Right lung (tissue), 5 donors: ENCODE results near the gene OR2T10. TPM values are rescaled to one million over a fixed set of nuclear protein-coding genes. Genes with fewer than 3 reads are reported as not detected.
"Not testable (repeated sequence)": the region's sequence is repeated elsewhere in the genome, so short reads cannot be mapped to it uniquely, and the experiment has no call there.

Source experiments
- DNase-seq, 2 donors: peaks; one replicate each; pipeline ENCODE4 v3.0.0-alpha.2; 2013
- polyA plus RNA-seq, 5 donors: library from polyadenylated mRNA; unstranded; fragments of 120-200 nt; gene quantifications; one replicate each; pipeline versions ENCODE4 v1.2.1 to v1.2.3, GENCODE V29; 2013; ENCODE audit warnings: inconsistent platforms in 1 of 5, low replicate concordance in 1 of 5; ENCODE audit not compliant: insufficient read length in 5 of 5, insufficient read depth in 1 of 5

Gene OR2T10
- polyA plus RNA-seq, 5 donors = not detected

DNA sequence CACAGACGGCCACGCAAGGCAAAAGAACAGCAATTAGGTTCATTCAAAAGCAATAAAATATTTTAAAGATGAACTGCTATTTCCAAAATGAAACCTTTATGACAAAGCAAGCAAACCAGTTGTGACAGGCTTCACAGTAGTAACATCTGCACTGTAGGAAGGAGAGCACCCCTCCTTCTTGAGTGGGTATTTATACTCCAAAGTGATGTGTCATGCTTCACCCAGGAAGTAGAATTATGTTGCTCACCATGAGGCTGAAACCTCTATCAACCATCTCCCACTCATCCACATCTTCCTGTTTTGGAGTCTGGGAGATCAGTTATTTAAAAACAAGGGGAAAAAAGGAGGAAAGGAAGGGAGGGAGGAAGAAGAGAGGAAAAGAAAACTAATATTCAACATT is 885 bp downstream of the OR2T10 start:
- no peak for DNase-seq

GRCh38 chr1:248593226-248593625 is 4.3 kb downstream of the OR2T10 start:
- DNase-seq = no peak

DNA sequence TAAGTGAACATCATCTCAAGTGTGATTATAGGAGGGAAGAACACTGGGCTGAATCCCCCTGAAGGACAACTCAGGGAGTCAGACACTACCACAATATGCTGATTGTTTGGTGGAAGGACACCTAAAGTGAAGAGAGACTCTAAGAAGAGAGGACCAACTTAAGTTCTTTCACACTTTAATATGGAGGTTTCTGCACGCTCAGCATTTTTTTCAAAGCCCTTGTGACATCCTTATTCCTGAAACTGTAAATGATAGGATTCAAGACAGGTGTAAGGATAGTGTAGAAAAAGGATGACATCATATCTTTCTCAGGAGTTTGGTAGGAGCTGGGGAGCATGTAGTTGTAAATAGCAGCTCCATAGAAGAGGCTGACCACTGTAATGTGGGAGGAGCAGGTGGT is 4.8 kb downstream of the OR2T10 start:
- DNase-seq = no peak

DNA sequence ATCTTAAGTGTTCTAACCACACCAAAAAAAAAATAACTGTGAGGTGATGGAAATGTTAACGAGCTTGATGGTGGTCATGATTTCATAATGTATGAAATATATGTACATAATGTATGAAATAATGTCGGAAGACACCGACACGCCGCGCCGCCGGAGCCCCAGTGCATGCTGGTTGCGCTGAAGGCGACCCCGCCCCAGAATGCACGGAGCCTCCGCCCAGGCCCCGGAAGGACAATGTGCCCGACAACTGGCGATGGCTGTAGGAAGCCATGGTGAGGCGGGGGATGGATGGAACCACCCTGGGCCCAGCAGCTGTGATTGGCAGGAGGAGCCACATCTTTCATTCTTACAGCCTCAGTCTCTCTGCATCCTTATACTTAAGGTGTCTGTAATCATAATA is 7.4 kb downstream of the OR2T10 start:
- DNase-seq = no peak

GRCh38 chr1:248589334-248589733 is 8.2 kb downstream of the OR2T10 start:
- DNase-seq = no peak

DNA sequence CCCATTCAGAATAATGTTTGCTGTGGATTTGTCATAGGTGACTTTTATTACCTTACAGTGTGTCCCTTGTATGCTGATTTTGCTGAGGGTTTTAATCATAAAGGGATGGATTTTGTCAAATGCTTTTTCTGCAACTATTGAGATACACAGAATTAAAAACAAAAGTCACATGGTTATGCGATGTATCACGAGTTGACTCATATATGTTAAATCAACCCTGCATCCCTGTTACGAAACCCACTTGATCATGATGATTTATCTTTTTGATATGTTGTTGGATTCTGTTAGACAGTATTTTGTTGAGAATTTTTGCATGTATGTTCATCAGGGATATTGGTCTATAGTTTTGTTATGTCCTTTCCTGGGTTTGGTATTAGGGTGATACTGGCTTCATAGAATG is 12.2 kb downstream of the OR2T10 start:
- no peak for DNase-seq

DNA sequence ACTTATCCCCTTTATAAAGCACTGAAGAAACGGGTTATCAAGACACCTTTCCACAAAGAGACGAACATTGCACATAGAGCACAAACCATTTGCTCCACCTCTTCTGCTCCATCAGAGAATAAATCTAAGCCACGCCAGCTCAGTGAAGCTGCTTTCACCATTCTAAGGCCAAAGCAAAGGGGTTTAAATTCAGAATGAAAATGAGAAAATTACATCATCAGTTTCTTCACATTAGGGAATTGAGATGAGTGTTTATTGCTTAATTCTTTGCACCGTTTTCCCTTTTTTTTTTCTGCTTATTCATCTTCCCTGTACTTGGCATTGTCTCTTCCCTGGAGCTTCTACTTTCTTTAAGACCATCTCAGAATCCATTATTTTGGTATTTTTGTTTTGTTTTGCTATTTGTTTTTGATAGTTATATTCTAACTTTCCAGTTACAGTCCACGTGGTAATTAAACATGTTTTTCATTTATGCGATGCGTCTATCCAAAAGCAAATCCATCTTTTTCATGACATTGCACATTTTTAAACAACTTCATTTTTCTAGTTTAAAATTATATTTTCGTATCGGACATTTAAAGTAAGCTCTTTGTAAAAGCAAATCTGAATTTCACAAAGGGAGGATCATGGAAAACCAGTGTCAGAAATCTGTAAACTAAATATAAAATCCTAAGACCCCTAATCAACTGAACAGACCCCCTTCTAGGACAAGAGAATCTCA is 21.1 kb downstream of the OR2T10 start:
- DNase-seq = no peak

DNA sequence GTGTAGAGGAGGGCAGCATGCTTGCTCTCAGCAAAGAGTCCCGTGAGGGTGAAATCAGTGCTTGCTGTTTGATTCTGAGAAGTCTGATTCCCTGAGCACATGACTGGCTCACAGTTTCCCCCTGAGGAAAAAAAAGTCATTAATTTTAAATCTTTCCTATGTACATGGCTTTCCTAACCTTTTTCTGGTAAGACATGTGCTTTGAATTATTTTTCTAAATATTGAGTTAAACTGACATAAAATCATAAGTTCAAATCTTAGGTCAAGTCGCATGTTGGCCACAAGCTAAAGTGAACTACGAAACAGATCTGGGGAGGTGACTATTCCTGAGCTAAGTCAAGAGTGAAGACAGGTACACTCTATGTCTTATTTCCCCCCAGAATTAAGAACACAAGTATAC is 22.8 kb downstream of the OR2T10 start, which contains the start of gene OR2T34:
TSS of gene OR2T34 (minus strand) at position 101 of the 400 bp plus-strand sequence. CDS start at position 101, 0 bp downstream.
- DNase-seq = not testable (repeated sequence)

DNA sequence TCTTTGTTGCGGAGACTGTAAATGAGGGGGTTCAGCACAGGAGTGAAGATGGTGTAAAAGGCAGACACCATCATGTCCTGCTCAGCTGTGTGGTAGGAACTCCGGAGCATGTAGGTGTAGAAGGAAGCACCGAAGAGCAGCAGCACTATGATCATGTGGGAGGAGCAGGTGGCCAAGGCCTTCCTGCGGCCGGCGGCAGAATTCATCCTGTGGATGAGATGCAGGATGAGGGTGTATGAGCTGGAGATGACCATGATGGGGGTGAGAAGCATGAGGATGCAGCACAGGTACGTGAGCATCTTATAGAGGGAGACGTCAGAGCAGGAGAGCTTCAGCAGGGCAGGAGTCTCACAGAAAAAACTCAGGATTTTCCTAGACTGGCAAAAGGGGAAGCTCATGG is 23.6 kb downstream of the OR2T10 start:
- not testable (repeated sequence) for DNase-seq

DNA sequence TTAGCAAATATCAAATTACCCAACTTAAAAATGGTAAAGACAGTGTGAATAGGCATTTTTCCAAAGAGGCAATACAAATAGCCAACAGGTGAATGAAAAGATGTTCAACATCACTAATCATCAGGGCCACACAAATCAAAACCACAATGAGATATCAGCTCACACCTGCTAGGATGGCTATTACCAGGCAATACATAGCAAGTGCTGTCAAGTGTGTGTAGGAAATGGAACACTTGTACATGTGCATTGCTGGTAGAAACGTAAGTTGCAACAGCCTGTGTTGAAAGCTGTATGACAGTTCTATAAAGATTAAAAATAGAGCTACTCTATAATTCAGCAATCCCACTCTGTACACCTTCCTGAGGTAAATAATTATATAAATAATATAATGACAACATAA is 25.5 kb downstream of the OR2T10 start:
- not testable (repeated sequence) for DNase-seq

DNA sequence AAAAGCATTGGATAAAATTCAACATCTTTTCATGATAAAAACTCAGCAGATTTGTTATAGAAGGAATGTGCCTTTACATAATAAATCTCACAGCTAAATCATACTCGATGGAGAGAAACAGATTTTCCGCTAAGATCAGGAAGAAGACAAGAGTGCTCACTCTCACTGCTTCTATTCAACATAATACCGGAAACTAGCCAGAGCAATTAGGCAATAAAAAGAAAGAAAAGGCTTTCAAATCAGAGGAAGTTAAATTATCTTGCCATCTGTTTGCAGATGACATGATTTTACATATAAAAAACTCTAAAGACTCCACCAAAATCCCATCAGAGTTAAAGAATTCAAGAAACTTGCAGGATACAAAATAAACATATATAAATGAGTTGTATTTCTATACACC is 26.7 kb downstream of the OR2T10 start:
- not testable (repeated sequence) for DNase-seq

- not testable (repeated sequence) for DNase-seq
Observed at GRCh38 chr1:248569049-248569448, 28.5 kb downstream of the OR2T10 start.

- DNase-seq = not testable (repeated sequence)
Observed at GRCh38 chr1:248565530-248566373, 31.7 kb downstream of the OR2T10 start.

DNA sequence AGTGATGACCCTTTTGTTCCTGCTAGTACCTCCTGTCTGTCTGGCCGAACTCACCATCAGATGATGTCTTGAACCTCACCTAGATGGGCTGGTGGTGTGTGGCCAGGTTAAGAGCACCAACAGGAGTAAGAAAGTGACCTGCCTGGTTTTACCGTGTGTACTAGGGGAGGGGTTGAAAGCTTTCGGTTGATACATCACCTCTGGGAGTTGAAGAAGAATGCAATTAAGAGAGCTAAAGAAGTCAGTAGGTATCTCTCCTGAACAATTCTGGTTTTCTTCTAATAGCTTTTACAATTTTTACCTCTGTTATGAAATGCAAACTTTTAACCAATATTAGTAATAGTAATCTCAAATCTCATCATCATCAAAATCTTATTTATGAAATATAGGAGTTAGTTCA is 34.8 kb downstream of the OR2T10 start, which contains the start of gene OR2T29:
TSS of gene OR2T29 (minus strand) at position 101 of the 400 bp plus-strand sequence. CDS start 3,281 bp downstream, outside the sequence.
- not testable (repeated sequence) for DNase-seq

DNA sequence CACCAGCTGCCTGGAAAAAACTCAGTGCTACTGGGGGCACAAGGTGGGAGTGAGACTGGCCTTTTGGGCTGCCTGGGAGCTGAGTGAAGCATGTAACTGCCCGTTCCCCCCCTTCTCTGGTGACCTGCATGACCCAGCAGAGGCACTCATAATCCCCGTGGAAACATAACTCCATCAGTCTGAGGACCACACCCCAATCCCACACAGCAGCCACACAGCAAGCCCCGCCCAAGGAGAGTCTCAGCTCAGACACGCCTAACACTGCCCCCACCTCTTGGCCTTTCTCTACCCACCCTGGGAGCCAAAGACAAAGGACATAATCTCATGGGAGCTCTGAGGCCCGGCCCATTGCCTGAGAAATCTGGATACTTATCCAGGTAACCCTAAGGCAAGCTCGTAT is 46.5 kb downstream of the OR2T10 start:
- not testable (repeated sequence) for DNase-seq

DNA sequence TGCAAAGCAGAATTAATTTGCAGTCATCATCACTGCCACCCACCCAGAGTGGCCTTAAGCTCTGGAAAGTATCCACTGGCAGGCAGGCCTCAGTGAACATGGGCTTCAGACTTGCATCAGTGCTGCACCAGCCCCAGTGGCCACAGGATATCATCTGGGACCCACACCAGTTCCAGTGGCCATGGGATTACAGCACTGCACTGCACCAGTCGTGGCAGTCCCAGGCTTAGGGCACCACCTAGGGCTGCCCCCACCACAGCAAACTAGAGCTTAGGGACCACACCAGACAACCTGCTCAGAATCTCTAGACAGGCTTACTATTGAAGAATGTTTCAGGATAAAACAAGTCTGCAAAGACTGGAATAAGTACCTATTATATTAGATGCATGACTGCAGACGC is 50.1 kb downstream of the OR2T10 start:
- DNase-seq = not testable (repeated sequence)

Other genes starting within 250 kb of the OR2T10 start
- gene OR14C36, start 248.9 kb downstream of the OR2T10 start, polyA plus RNA-seq = not detected
- gene OR2T4, start 236.0 kb downstream of the OR2T10 start, polyA plus RNA-seq = not detected
- not detected for gene OR2T6, start 222.0 kb downstream of the OR2T10 start, polyA plus RNA-seq
- gene OR2T1, start 194.7 kb downstream of the OR2T10 start, polyA plus RNA-seq = not detected
- not detected for gene OR2T2, start 152.1 kb downstream of the OR2T10 start, polyA plus RNA-seq
- gene OR2T3, start 124.3 kb downstream of the OR2T10 start, polyA plus RNA-seq = not detected
- not detected for gene OR2T5, start 109.1 kb downstream of the OR2T10 start, polyA plus RNA-seq
- gene OR2G6, start 89.6 kb downstream of the OR2T10 start, polyA plus RNA-seq = under 1 TPM in 4 of 5 donors, not detected in 1; 0.03 to 0.08 (median 0.04) TPM
- not detected for gene OR2T29, start 34.9 kb downstream of the OR2T10 start, polyA plus RNA-seq
- not detected for gene OR2T34, start 22.9 kb downstream of the OR2T10 start, polyA plus RNA-seq
- gene OR2T11, start 37.4 kb upstream of the OR2T10 start, polyA plus RNA-seq = not detected
- not detected for gene OR2T35, start 47.6 kb upstream of the OR2T10 start, polyA plus RNA-seq
- gene OR2T27, start 57.8 kb upstream of the OR2T10 start, polyA plus RNA-seq = not detected
- not detected for gene OR14I1, start 105.1 kb upstream of the OR2T10 start, polyA plus RNA-seq
- gene LYPD8, start 158.1 kb upstream of the OR2T10 start, polyA plus RNA-seq = not detected
- 10 to 100 TPM; 20.4 to 27.5 (median 23.8) TPM for gene SH3BP5L, start 228.2 kb upstream of the OR2T10 start, polyA plus RNA-seq
- 10 to 100 TPM; 15.8 to 24.6 (median 17.6) TPM for gene ZNF672, start 240.5 kb upstream of the OR2T10 start, polyA plus RNA-seq